DND-41 (cell line): ENCODE data around the gene PTPRCAP.
A peak's percentile ranks its signal among the peaks of the same experiment; 100 is the strongest.

Experiments used
- ATAC-seq: fragments of 200-7000 bp; cut with Tn5 transposase; 3 replicates; pipeline ENCODE4 v1.9.1; 2021; ENCODE audit warnings: low read depth; ENCODE audit not compliant: insufficient read depth
- DNase-seq: peaks from one replicate; pipeline ENCODE4 v3.0.0-alpha.2; 2020
- H2AFZ ChIP-seq: 2 replicates; pipeline ENCODE4 v1.6.0; 2012; ENCODE audit warnings: low read depth, low read length
- H3K27ac ChIP-seq: 2 replicates; pipeline ENCODE4 v1.5.1; 2012; ENCODE audit warnings: low read length, inconsistent platforms
- H3K27me3 ChIP-seq: fragments of 200-600 bp; sonication (generic); 2 replicates; pipeline ENCODE4 v1.6.0; 2012; ENCODE audit warnings: low read length, mild to moderate bottlenecking, inconsistent platforms; ENCODE audit not compliant: insufficient read depth, poor library complexity
- H3K36me3 ChIP-seq: 2 replicates; pipeline ENCODE4 v1.5.1; 2012; ENCODE audit warnings: low read length, inconsistent platforms; ENCODE audit not compliant: insufficient read depth
- H3K4me1 ChIP-seq: 2 replicates; pipeline ENCODE4 v1.5.1; 2012; ENCODE audit warnings: mild to moderate bottlenecking, low read length; ENCODE audit not compliant: insufficient read depth
- H3K4me2 ChIP-seq: 2 replicates; pipeline ENCODE4 v1.6.0; 2012; ENCODE audit warnings: mild to moderate bottlenecking, moderate library complexity, low read length, inconsistent platforms; ENCODE audit not compliant: insufficient read depth
- H3K4me3 ChIP-seq, 2 experiments: fragments of 200-600 bp in 1 of 2; shearing (Covaris generic) in 1 of 2; 2 replicates each; pipeline ENCODE4 v1.5.1; 2012 to 2016; ENCODE audit warnings: inconsistent platforms in 2 of 2, low read length in 2 of 2, mild to moderate bottlenecking in 2 of 2, low read depth in 1 of 2, moderate library complexity in 1 of 2
- H3K79me2 ChIP-seq: 2 replicates; pipeline ENCODE4 v1.6.0; 2012; ENCODE audit warnings: low read length, inconsistent platforms; ENCODE audit not compliant: insufficient read depth
- H3K9ac ChIP-seq: 2 replicates; pipeline ENCODE4 v1.6.0; 2012; ENCODE audit warnings: low read depth, mild to moderate bottlenecking, inconsistent platforms, low read length, moderate library complexity
- H3K9me3 ChIP-seq: 2 replicates; pipeline ENCODE4 v1.5.1; 2012; ENCODE audit warnings: low read length, moderate library complexity, mild to moderate bottlenecking, inconsistent platforms; ENCODE audit not compliant: insufficient read depth, severe bottlenecking
- H4K20me1 ChIP-seq: 2 replicates; pipeline ENCODE4 v1.6.0; 2012; ENCODE audit warnings: low read length; ENCODE audit not compliant: insufficient read depth
- CTCF ChIP-seq: IDR thresholded peaks from 2 replicates; pipeline ENCODE4 v1.5.1; 2012; ENCODE audit warnings: borderline replicate concordance, low read length, moderate library complexity, mild to moderate bottlenecking; ENCODE audit not compliant: poor library complexity, severe bottlenecking; ENCODE audit errors: extremely low read depth
- EZH2 ChIP-seq: IDR thresholded peaks from 3 replicates; pipeline ENCODE4 v1.6.1; 2012; ENCODE audit warnings: borderline replicate concordance, low read depth, mild to moderate bottlenecking, moderate library complexity, low read length, inconsistent platforms; ENCODE audit not compliant: severe bottlenecking

Gene PTPRCAP

GRCh38 chr11:67412495-67413179 lies 24.8 kb downstream of the PTPRCAP start:
- Histone ChIP-seq H3K27me3 (no peaks in the 10 kb centered on the region), H3K9me3 (no peaks in the 10 kb centered on the region), H3K36me3 (peaks cover 4% of the 10 kb centered on the region; the same call in 1 of the 2 replicates), H3K9ac (peak overlapping the region; percentile 20; the same call in 1 of the 2 replicates), H3K27ac (peak overlapping the region; percentile 64), H2AFZ (no peak overlapping the region), H3K4me3 (no peak overlapping the region), H4K20me1 (no peaks in the 10 kb centered on the region), H3K79me2 (peaks cover 17% of the 10 kb centered on the region), H3K4me1 (peaks cover 77% of the 10 kb centered on the region), H3K4me2 (no peak overlapping the region)
- TF ChIP-seq CTCF (no peak), EZH2 (no peak)
- no peak for ATAC-seq
- DNase-seq, result peak; percentile 17

- ATAC-seq (no peak), DNase-seq (peak; percentile 26)
- Histone ChIP-seq H3K27me3 (no peaks in the 10 kb centered on the region), H3K4me1 (peaks cover 77% of the 10 kb centered on the region), H3K4me2 (no peak overlapping the region), H3K4me3 (no peak overlapping the region), H2AFZ (no peak overlapping the region), H3K79me2 (peaks cover 22% of the 10 kb centered on the region), H3K9ac (0 out of 2 replicates have a peak overlapping the region, but pooled peaks have one; percentile 2), H4K20me1 (no peaks in the 10 kb centered on the region; the same call in 1 of the 2 replicates), H3K27ac (peak overlapping the region; percentile 89), H3K9me3 (no peaks in the 10 kb centered on the region), H3K36me3 (peaks cover 13% of the 10 kb centered on the region)
- TF ChIP-seq CTCF, result no peak
- TF ChIP-seq EZH2, result no peak
These were observed 25.7 kb downstream of the PTPRCAP start for GRCh38 chr11:67411785-67412152.

- Histone ChIP-seq H3K9me3 (no peaks in the 10 kb centered on the region), H2AFZ (no peak overlapping the region), H3K4me1 (peaks cover 77% of the 10 kb centered on the region), H3K36me3 (peaks cover 19% of the 10 kb centered on the region), H4K20me1 (no peaks in the 10 kb centered on the region; the same call in 1 of the 2 replicates), H3K27ac (peak overlapping the region; percentile 89), H3K4me3 (no peak overlapping the region), H3K9ac (0 out of 2 replicates have a peak overlapping the region, but pooled peaks have one; percentile 99), H3K27me3 (no peaks in the 10 kb centered on the region), H3K79me2 (peaks cover 24% of the 10 kb centered on the region), H3K4me2 (no peak overlapping the region)
- TF ChIP-seq CTCF, result no peak
- no peak for TF ChIP-seq EZH2
- no peak for ATAC-seq
- DNase-seq, result peak; percentile 26
These were observed 26.3 kb downstream of the PTPRCAP start for GRCh38 chr11:67410984-67411784.
